ENCODE measurements around the gene TRIM39. TPM values are rescaled to one million over a fixed set of nuclear protein-coding genes. Genes with fewer than 3 reads are reported as not detected.
A peak's percentile ranks its signal among the peaks of the same experiment; 100 is the strongest.

Gene TRIM39
- total RNA-seq, 1 experiment from 2014 or later = 5.9 TPM

DNA sequence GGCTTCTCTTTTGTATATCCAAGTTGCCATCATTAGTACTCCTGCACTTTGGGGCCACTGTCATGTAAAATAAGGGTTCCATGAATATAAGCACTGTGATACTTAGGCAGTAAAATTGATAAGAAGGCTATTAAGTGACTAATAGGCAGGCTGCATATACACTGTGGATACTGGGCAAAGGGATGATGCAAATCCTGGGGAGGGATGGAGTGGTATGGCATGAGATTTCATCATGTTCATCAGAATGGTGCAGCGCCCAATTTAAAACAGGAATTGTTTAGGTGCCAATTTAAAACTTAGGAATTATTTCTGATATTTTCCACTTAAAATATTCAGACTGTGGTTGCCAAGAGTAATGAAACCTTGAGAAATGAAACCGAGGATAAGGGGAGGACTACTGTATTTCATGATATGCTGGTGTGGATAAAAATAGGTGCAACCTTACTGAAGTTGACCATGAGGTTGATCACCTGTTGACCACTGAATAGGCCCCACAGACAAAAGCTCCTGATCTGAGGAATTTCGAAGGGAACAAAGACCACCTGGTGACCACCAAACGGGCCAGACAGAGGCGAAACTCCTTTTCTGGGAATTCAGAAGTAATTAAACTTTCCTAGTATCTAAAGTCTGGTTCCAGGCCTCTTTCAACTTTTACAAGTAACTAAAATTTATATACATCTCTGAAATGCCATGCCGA lies 4.9 kb upstream of the TRIM39 start:
- no peak for DNase-seq
- no peak overlapping the region for H3K27ac ChIP-seq
- H3K4me3 ChIP-seq = no peak overlapping the region
- peaks cover 6% of the 10 kb centered on the region; the same call in 1 of the 2 replicates for H3K36me3 ChIP-seq
- H3K4me1 ChIP-seq = no peaks in the 10 kb centered on the region; the same call in 1 of the 2 replicates
- H3K27me3 ChIP-seq = no peaks in the 10 kb centered on the region
- no peaks in the 10 kb centered on the region for H3K9me3 ChIP-seq (replicated peaks)

DNA sequence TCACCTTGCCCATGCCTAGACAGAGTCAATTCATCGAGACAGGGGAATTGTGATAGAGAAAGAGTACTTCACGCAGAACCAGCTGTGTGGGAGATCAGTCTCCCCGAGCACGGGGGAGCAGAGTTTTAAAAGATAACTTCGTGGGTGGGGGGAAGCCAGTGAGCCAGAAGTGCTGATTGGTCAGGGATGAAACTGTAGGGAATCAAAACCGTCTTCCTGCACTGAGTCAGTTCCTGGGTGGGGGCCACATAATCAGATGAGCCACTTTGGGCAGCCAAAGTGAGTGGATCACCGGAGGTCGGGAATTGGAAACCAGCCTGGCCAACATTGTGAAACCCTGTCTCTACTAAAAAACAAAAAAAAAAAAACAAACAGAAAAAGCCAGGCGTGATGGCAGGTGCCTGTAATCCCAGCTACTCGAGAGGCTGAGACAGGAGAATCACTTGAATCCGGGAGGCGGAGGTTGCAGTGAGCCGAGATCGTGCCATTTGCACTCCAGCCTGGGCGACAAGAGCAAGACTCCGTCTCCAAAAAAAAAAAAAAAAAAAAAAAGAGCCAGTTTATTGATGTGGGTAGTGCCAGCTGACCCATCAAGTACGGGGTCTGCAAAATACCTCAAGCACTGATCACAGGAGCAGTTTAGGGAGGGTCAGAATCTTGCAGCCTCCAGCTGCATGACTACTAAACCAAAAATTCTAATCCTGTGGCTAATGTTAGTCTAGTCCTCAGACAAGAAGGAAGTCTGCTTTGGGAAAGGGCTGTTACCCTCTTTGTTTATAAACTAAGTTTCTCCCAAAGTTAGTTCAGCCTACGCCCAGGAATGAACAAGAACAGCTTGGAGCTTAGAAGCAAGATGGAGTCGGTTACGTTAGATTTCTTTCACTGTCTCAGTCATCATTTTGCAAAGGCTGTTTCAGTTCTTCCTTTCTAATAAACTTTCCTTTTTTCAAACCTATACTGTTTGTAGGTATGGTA lies 3.9 kb upstream of the TRIM39 start:
- DNase-seq = no peak
- peaks cover 6% of the 10 kb centered on the region; the same call in 1 of the 2 replicates for H3K36me3 ChIP-seq
- no peaks in the 10 kb centered on the region; the same call in 1 of the 2 replicates for H3K4me1 ChIP-seq
- no peak overlapping the region for H3K27ac ChIP-seq
- H3K27me3 ChIP-seq = no peaks in the 10 kb centered on the region
- H3K4me3 ChIP-seq = no peak overlapping the region
- no peaks in the 10 kb centered on the region for H3K9me3 ChIP-seq (replicated peaks)

DNA sequence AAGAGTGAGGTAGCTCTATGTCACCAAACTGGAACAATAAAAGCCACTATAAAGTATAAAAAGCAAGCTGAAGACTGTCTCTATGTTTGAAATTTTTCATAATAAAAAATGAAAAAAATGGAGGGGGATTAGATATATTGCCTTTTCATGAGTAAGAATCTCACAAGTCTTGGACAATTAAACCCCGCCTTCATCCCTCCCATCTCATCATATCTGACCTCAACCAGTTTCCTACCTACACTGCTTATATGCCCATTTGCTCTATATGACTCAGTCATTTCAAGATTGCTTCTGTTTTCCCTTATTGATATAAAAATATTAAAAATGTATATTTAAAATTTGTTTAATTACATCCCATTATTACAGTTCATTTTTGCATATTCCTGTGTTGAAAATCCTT lies 2.9 kb upstream of the TRIM39 start:
- H3K27me3 ChIP-seq = no peaks in the 10 kb centered on the region
- H3K9me3 ChIP-seq (replicated peaks) = no peaks in the 10 kb centered on the region
- H3K4me3 ChIP-seq = no peak overlapping the region
- H3K27ac ChIP-seq = no peak overlapping the region
- H3K4me1 ChIP-seq = no peaks in the 10 kb centered on the region; the same call in 1 of the 2 replicates
- peaks cover 5% of the 10 kb centered on the region; the same call in 1 of the 2 replicates for H3K36me3 ChIP-seq
- DNase-seq = no peak

DNA sequence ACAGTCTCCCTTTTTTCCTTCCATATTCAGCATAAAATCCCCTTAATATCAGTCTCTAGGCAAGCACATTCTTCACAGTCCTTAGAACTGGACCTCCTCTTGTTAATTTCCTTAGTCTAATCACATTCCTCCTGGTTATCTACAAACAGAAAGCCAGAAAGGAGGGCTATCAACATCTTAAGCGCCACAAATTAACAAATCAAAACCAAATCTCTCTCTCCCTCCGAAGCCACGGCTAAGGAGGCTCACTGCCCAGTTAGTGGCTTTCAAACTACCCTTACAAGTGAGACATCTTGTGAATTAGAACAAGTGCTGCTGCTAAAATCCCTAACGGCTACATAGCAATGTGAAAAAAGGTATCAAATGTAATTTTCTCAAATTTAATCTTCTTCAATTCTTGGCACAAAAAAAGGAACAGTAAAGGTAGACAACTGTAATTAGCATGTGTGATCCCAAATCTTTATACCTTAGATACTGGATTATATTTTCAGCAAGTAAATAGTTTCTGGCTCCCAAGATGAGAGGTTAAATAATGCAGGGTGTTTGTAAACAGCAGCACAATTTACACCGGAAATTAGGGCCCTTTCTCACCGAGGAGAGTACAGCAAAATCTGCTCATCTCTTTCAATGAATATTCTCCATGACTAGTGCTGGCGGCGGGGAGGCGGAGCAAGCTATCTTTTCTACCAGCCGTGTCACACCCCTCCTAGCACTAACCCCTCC lies 1.4 kb upstream of the TRIM39 start:
- no peaks in the 10 kb centered on the region for H3K9me3 ChIP-seq (replicated peaks)
- no peaks in the 10 kb centered on the region for H3K27me3 ChIP-seq
- peak overlapping the region; percentile 78 for H3K27ac ChIP-seq
- no peaks in the 10 kb centered on the region; the same call in 1 of the 2 replicates for H3K4me1 ChIP-seq
- H3K4me3 ChIP-seq = peak overlapping the region; percentile 95
- DNase-seq = peak; percentile 57 to 61
- H3K36me3 ChIP-seq = 0 out of 2 replicates have a peak, but pooled peaks cover 2% of the 10 kb centered on the region

- DNase-seq = peak; percentile 48 to 66
- no peaks in the 10 kb centered on the region for H3K9me3 ChIP-seq (replicated peaks)
These were observed 728 bp upstream of the TRIM39 start for GRCh38 chr6:30325873-30326525.

DNA sequence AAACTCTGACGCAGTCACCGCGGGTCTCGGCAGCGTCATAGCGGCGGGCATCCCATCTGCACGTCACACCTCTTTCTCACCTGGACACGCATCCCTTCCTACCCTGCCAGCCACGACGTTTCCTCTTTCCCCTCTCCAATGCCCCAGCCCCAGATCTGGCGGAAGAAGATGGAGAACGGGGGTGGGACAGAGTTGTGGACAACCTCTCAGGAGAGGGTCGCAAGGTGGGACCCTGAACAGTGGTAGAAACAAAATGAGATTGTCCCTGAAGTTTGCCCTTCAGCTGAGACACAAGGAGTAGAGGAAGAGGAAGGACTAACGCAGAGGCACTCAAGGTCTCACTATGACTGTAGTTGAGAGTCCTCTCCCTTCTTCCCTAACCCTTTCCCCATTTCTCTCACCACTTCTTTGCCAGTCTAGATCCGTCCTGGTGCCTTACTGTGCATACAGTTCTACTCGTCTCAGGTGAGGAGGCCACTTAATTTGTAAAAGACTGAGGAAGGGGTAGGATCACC lies 562 bp downstream of the TRIM39 start:
- 0 out of 2 replicates have a peak, but pooled peaks cover 2% of the 10 kb centered on the region for H3K36me3 ChIP-seq
- H3K4me1 ChIP-seq = no peaks in the 10 kb centered on the region; the same call in 1 of the 2 replicates
- no peak for DNase-seq
- peak overlapping the region; percentile 78; the same call in 1 of the 2 replicates for H3K27ac ChIP-seq
- peak overlapping the region; percentile 95 for H3K4me3 ChIP-seq
- no peaks in the 10 kb centered on the region for H3K9me3 ChIP-seq (replicated peaks)
- H3K27me3 ChIP-seq = no peaks in the 10 kb centered on the region

More at GRCh38 chr6:30325873-30326525, 728 bp upstream of the TRIM39 start:
- Histone ChIP-seq H3K27me3 (no peaks in the 10 kb centered on the region), H3K36me3 (0 out of 2 replicates have a peak, but pooled peaks cover 2% of the 10 kb centered on the region), H3K4me1 (no peaks in the 10 kb centered on the region; the same call in 1 of the 2 replicates), H3K27ac (peak overlapping the region; percentile 78), H3K4me3 (peak overlapping the region; percentile 95)

DNA sequence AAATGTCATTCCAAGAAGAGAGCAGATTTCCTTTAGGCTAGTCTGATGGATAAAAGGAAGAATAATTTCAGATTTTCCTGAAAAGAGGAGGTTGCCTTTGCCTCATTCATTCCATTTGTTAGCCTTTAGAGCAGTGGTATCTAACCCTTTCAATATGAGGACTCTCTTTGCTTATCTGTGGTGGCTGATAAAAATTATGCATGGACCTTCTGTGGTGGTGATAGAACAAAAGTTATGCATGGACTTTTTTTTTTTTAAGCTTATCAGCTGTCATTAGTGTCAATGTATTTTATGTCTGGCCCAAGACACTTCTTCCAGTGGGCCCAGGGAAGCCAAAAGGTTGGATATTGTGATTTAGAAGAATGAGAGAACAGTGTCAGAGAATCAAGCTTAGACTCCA lies 1.7 kb downstream of the TRIM39 start:
- DNase-seq = no peak
- no peak overlapping the region for H3K4me3 ChIP-seq
- no peaks in the 10 kb centered on the region for H3K27me3 ChIP-seq
- no peaks in the 10 kb centered on the region for H3K9me3 ChIP-seq (replicated peaks)
- H3K36me3 ChIP-seq = no peaks in the 10 kb centered on the region
- no peaks in the 10 kb centered on the region; the same call in 1 of the 2 replicates for H3K4me1 ChIP-seq
- no peak overlapping the region for H3K27ac ChIP-seq

GRCh38 chr6:30329331-30329730 lies 2.6 kb downstream of the TRIM39 start:
- Histone ChIP-seq H3K9me3 (replicated peaks) (no peaks in the 10 kb centered on the region), H3K27me3 (no peaks in the 10 kb centered on the region), H3K27ac (no peak overlapping the region), H3K36me3 (no peaks in the 10 kb centered on the region; the same call in 1 of the 2 replicates), H3K4me1 (no peaks in the 10 kb centered on the region), H3K4me3 (no peak overlapping the region)
- no peak for DNase-seq

- no peak for DNase-seq
- Histone ChIP-seq H3K4me1 (no peaks in the 10 kb centered on the region), H3K36me3 (peaks cover 5% of the 10 kb centered on the region; the same call in 1 of the 2 replicates), H3K27ac (no peak overlapping the region), H3K27me3 (no peaks in the 10 kb centered on the region), H3K4me3 (no peak overlapping the region), H3K9me3 (replicated peaks) (no peaks in the 10 kb centered on the region)
These were observed 5.3 kb downstream of the TRIM39 start for GRCh38 chr6:30331981-30332380.

GRCh38 chr6:30334075-30334783 lies 7.5 kb downstream of the TRIM39 start:
- Histone ChIP-seq H3K4me1 (no peaks in the 10 kb centered on the region), H3K27ac (no peak overlapping the region), H3K27me3 (no peaks in the 10 kb centered on the region), H3K9me3 (replicated peaks) (no peaks in the 10 kb centered on the region), H3K4me3 (no peak overlapping the region), H3K36me3 (peaks cover 5% of the 10 kb centered on the region; the same call in 1 of the 2 replicates)
- DNase-seq = no peak

GRCh38 chr6:30340589-30341054 lies 13.9 kb downstream of the TRIM39 start:
- H3K9me3 ChIP-seq (replicated peaks) = no peaks in the 10 kb centered on the region
- no peaks in the 10 kb centered on the region for H3K27me3 ChIP-seq
- H3K36me3 ChIP-seq = peaks cover 8% of the 10 kb centered on the region; the same call in 1 of the 2 replicates
- H3K4me3 ChIP-seq = no peak overlapping the region
- no peak overlapping the region for H3K27ac ChIP-seq
- no peak for DNase-seq
- H3K4me1 ChIP-seq = no peaks in the 10 kb centered on the region

- H3K27me3 ChIP-seq = no peaks in the 10 kb centered on the region
- H3K4me1 ChIP-seq = no peaks in the 10 kb centered on the region; the same call in 1 of the 2 replicates
- H3K36me3 ChIP-seq = peaks cover 3% of the 10 kb centered on the region; the same call in 1 of the 2 replicates
- H3K27ac ChIP-seq = no peak overlapping the region
- H3K9me3 ChIP-seq (replicated peaks) = no peaks in the 10 kb centered on the region
- DNase-seq = no peak
- H3K4me3 ChIP-seq = no peak overlapping the region
These were observed 14.5 kb downstream of the TRIM39 start for GRCh38 chr6:30341218-30341617.

DNA sequence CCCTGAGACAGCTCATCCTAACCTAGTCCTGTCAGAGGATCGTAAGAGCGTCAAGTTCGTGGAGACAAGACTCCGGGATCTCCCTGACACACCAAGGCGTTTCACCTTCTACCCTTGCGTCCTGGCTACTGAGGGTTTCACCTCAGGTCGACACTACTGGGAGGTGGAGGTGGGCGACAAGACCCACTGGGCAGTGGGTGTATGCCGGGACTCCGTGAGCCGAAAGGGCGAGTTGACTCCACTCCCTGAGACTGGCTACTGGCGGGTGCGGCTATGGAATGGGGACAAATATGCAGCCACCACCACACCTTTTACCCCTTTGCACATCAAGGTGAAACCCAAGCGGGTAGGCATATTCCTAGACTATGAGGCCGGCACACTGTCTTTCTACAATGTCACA lies 15.0 kb downstream of the TRIM39 start:
- Histone ChIP-seq H3K27ac (no peak overlapping the region), H3K9me3 (replicated peaks) (no peaks in the 10 kb centered on the region), H3K27me3 (no peaks in the 10 kb centered on the region), H3K4me3 (no peak overlapping the region), H3K4me1 (no peaks in the 10 kb centered on the region; the same call in 1 of the 2 replicates), H3K36me3 (0 out of 2 replicates have a peak, but pooled peaks cover 2% of the 10 kb centered on the region)
- no peak for DNase-seq
